Neural progenitor cell (in vitro differentiated cells): Measurements from ENCODE around the gene SMC6.

Experiments used
- CTCF ChIP-seq: fragments of 200-600 bp; sonication (generic); IDR thresholded peaks from 2 replicates; pipeline ENCODE4 v1.5.1; 2017; ENCODE audit warnings: antibody characterized with exemption, mild to moderate bottlenecking
- EZH2 ChIP-seq: fragments of 200-600 bp; sonication (generic); IDR thresholded peaks from 2 replicates; pipeline ENCODE4 v1.6.1; 2017; ENCODE audit warnings: antibody characterized with exemption, mild to moderate bottlenecking, moderate library complexity

- no peak for TF ChIP-seq CTCF
- TF ChIP-seq EZH2 = no peak
Measured at GRCh38 chr2:17800219-17800618, 46.6 kb upstream of the SMC6 start.
